Mucosa of stomach (tissue), 1 donor: Measurements from ENCODE around the gene ZNF554.
A peak's percentile ranks its signal among the peaks of the same experiment; 100 is the strongest.
"Not testable (repeated sequence)": the region's sequence is repeated elsewhere in the genome, so short reads cannot be mapped to it uniquely, and the experiment has no call there.

Experiments used
- H3K27me3 ChIP-seq: one replicate; pipeline ENCODE4 v1.7.0; 2013; ENCODE audit warnings: mild to moderate bottlenecking, low read length; ENCODE audit not compliant: control insufficient read depth, insufficient read depth
- H3K36me3 ChIP-seq: one replicate; pipeline ENCODE4 v1.7.0; 2013; ENCODE audit warnings: low read length; ENCODE audit not compliant: control insufficient read depth, insufficient read depth
- H3K4me1 ChIP-seq: one replicate; pipeline ENCODE4 v1.7.0; 2013; ENCODE audit warnings: mild to moderate bottlenecking, low read length; ENCODE audit not compliant: control insufficient read depth, insufficient read depth
- H3K4me3 ChIP-seq: one replicate; pipeline ENCODE4 v1.7.0; 2013; ENCODE audit warnings: low read length
- H3K9ac ChIP-seq: one replicate; pipeline ENCODE4 v1.7.0; 2013; ENCODE audit warnings: mild to moderate bottlenecking, low read length, moderate library complexity
- H3K9me3 ChIP-seq: one replicate; pipeline ENCODE4 v1.7.0; 2013; ENCODE audit warnings: mild to moderate bottlenecking, low read length, moderate library complexity; ENCODE audit not compliant: control insufficient read depth
- donor health status: Pancreatic carcinoma.

ZNF554 gene

GRCh38 chr19:2782936-2783780, 36.5 kb upstream of the ZNF554 start, which contains the start of gene SGTA:
Gene SGTA, minus strand, starts transcription at chr19:2783273. Its CDS starts 14,205 bp downstream, at chr19:2769068.
- no peaks in the 10 kb centered on the region for H3K9me3 ChIP-seq
- H3K9ac ChIP-seq: peak within 1 kb of the TSS; percentile 97
- H3K36me3 ChIP-seq: no peaks in the 10 kb centered on the region
- peak within 1 kb of the TSS; percentile 99 for H3K4me3 ChIP-seq
- H3K27me3 ChIP-seq: no peaks in the 10 kb centered on the region
- H3K4me1 ChIP-seq: peaks cover 24% of the 10 kb centered on the region

- peaks cover 24% of the 10 kb centered on the region for H3K4me1 ChIP-seq
These were observed 35.9 kb upstream of the ZNF554 start for GRCh38 chr19:2783781-2784145.

GRCh38 chr19:2785244-2785997, 34.2 kb upstream of the ZNF554 start, which contains the start of gene THOP1:
Gene THOP1, plus strand, starts transcription at chr19:2785503. Its CDS starts 160 bp downstream, at chr19:2785663.
- H3K4me3 ChIP-seq: peak within 1 kb of the TSS; percentile 66
- peak within 1 kb of the TSS; percentile 69 for H3K9ac ChIP-seq
- peaks cover 24% of the 10 kb centered on the region for H3K4me1 ChIP-seq
- no peaks in the 10 kb centered on the region for H3K27me3 ChIP-seq
- H3K9me3 ChIP-seq: no peaks in the 10 kb centered on the region
- no peaks in the 10 kb centered on the region for H3K36me3 ChIP-seq

More at GRCh38 chr19:2783781-2784145, 35.9 kb upstream of the ZNF554 start:
- H3K9me3 ChIP-seq: no peaks in the 10 kb centered on the region
- H3K9ac ChIP-seq: no peak overlapping the region
- no peaks in the 10 kb centered on the region for H3K36me3 ChIP-seq
- H3K4me3 ChIP-seq: no peak overlapping the region
- no peaks in the 10 kb centered on the region for H3K27me3 ChIP-seq

GRCh38 chr19:2787115-2787514, 32.6 kb upstream of the ZNF554 start:
- H3K9ac ChIP-seq: no peak overlapping the region
- H3K4me1 ChIP-seq: peaks cover 15% of the 10 kb centered on the region
- H3K9me3 ChIP-seq: no peaks in the 10 kb centered on the region
- no peak overlapping the region for H3K4me3 ChIP-seq
- no peaks in the 10 kb centered on the region for H3K36me3 ChIP-seq
- H3K27me3 ChIP-seq: no peaks in the 10 kb centered on the region

- H3K9ac ChIP-seq: no peak overlapping the region
- peaks cover 11% of the 10 kb centered on the region for H3K4me1 ChIP-seq
- no peak overlapping the region for H3K4me3 ChIP-seq
- H3K36me3 ChIP-seq: no peaks in the 10 kb centered on the region
- no peaks in the 10 kb centered on the region for H3K27me3 ChIP-seq
- no peaks in the 10 kb centered on the region for H3K9me3 ChIP-seq
These were observed 31.4 kb upstream of the ZNF554 start for GRCh38 chr19:2788237-2788636.

- no peak overlapping the region for H3K4me3 ChIP-seq
- H3K4me1 ChIP-seq: peaks cover 6% of the 10 kb centered on the region
- H3K36me3 ChIP-seq: no peaks in the 10 kb centered on the region
- no peaks in the 10 kb centered on the region for H3K9me3 ChIP-seq
- no peaks in the 10 kb centered on the region for H3K27me3 ChIP-seq
- no peak overlapping the region for H3K9ac ChIP-seq
These were observed 29.5 kb upstream of the ZNF554 start for GRCh38 chr19:2790194-2790556.

GRCh38 chr19:2790557-2791271, 29.0 kb upstream of the ZNF554 start:
- Histone ChIP-seq H3K36me3 (no peaks in the 10 kb centered on the region), H3K9ac (no peak overlapping the region), H3K4me3 (no peak overlapping the region), H3K9me3 (no peaks in the 10 kb centered on the region), H3K27me3 (no peaks in the 10 kb centered on the region), H3K4me1 (peaks cover 6% of the 10 kb centered on the region)

- Histone ChIP-seq H3K9me3 (no peaks in the 10 kb centered on the region), H3K4me3 (no peak overlapping the region), H3K36me3 (no peaks in the 10 kb centered on the region), H3K9ac (no peak overlapping the region), H3K4me1 (peaks cover under 1% of the 10 kb centered on the region), H3K27me3 (no peaks in the 10 kb centered on the region)
These were observed 28.2 kb upstream of the ZNF554 start for GRCh38 chr19:2791440-2791839.

- no peaks in the 10 kb centered on the region for H3K9me3 ChIP-seq
- H3K36me3 ChIP-seq: no peaks in the 10 kb centered on the region
- no peak overlapping the region for H3K4me3 ChIP-seq
- no peaks in the 10 kb centered on the region for H3K4me1 ChIP-seq
- no peak overlapping the region for H3K9ac ChIP-seq
- no peaks in the 10 kb centered on the region for H3K27me3 ChIP-seq
These were observed 27.8 kb upstream of the ZNF554 start for GRCh38 chr19:2791876-2792275.

GRCh38 chr19:2792666-2793065, 27.0 kb upstream of the ZNF554 start:
- not testable (repeated sequence) for H3K9ac ChIP-seq, H3K9me3 ChIP-seq, H3K4me1 ChIP-seq, H3K4me3 ChIP-seq, H3K36me3 ChIP-seq, H3K27me3 ChIP-seq

GRCh38 chr19:2793126-2793525, 26.5 kb upstream of the ZNF554 start:
- Histone ChIP-seq H3K9me3 (no peaks in the 10 kb centered on the region), H3K4me1 (no peaks in the 10 kb centered on the region), H3K27me3 (no peaks in the 10 kb centered on the region), H3K36me3 (no peaks in the 10 kb centered on the region), H3K9ac (no peak overlapping the region), H3K4me3 (no peak overlapping the region)

- H3K4me3 ChIP-seq: no peak overlapping the region
- no peaks in the 10 kb centered on the region for H3K27me3 ChIP-seq
- no peaks in the 10 kb centered on the region for H3K4me1 ChIP-seq
- no peak overlapping the region for H3K9ac ChIP-seq
- H3K36me3 ChIP-seq: no peaks in the 10 kb centered on the region
- H3K9me3 ChIP-seq: no peaks in the 10 kb centered on the region
These were observed 26.1 kb upstream of the ZNF554 start for GRCh38 chr19:2793577-2793976.
